Transverse colon (tissue), 4 donors: Measurements from ENCODE around the gene UBL4A. TPM values are rescaled to one million over a fixed set of nuclear protein-coding genes. Genes with fewer than 3 reads are reported as not detected.
A peak's percentile ranks its signal among the peaks of the same experiment; 100 is the strongest.

Source experiments
- DNase-seq: peaks from one replicate; pipeline ENCODE4 v3.0.0-alpha.2; 2019
- H3K27ac ChIP-seq, 4 donors: fragments of 200-600 bp; sonication (generic); 2 replicates each; pipeline ENCODE4 v1.5.1; 2016 to 2018; ENCODE audit warnings: inconsistent platforms in 4 of 4
- H3K27me3 ChIP-seq: fragments of 200-600 bp; sonication (generic); 2 replicates; pipeline ENCODE4 v1.5.1; 2017; ENCODE audit warnings: inconsistent platforms
- H3K36me3 ChIP-seq, 4 donors: fragments of 200-600 bp; sonication (generic); 2 replicates each; pipeline ENCODE4 v1.5.1; 2017 to 2019; ENCODE audit warnings: inconsistent platforms in 4 of 4
- H3K4me1 ChIP-seq, 4 donors: fragments of 200-600 bp; sonication (generic); 2 replicates each; pipeline ENCODE4 v1.5.1; 2017 to 2020; ENCODE audit warnings: inconsistent platforms in 4 of 4
- H3K4me3 ChIP-seq, 4 donors: fragments of 200-600 bp; sonication (generic); 1 replicate in 1 of 4; 2 replicates in 3 of 4; pipeline versions ENCODE4 v1.5.1 to v1.6.1; 2017 to 2019; ENCODE audit warnings: inconsistent platforms in 4 of 4
- H3K9me3 ChIP-seq, 2 donors: fragments of 200-600 bp; sonication (generic); 2 replicates each; pipeline ENCODE4 v1.5.1; 2017 to 2019; ENCODE audit warnings: inconsistent platforms in 2 of 2
- CTCF ChIP-seq, 5 experiments: fragments of 200-600 bp in 3 of 5; fragments of 450-650 bp in 2 of 5; sonication (generic) in 3 of 5; IDR thresholded peaks; 1 replicate in 2 of 5; 2 replicates in 3 of 5; pipeline ENCODE4 v1.5.1; 2016 to 2017; ENCODE audit warnings: antibody characterized with exemption in 5 of 5, inconsistent platforms in 3 of 5, mild to moderate bottlenecking in 2 of 5, moderate library complexity in 1 of 5
- EP300 ChIP-seq: sonication (generic); formaldehyde crosslinking; IDR thresholded peaks from one replicate; pipeline ENCODE4 v1.6.1; 2017; ENCODE audit warnings: antibody characterized with exemption, low read depth
- POLR2A ChIP-seq: fragments of 450-650 bp; IDR thresholded peaks from one replicate; pipeline ENCODE4 v1.6.1; 2016; ENCODE audit warnings: antibody characterized with exemption, mild to moderate bottlenecking, moderate library complexity
- POLR2AphosphoS5 ChIP-seq, 3 donors: sonication (generic); formaldehyde crosslinking; IDR thresholded peaks; one replicate each; pipeline ENCODE4 v1.6.1; 2016; ENCODE audit warnings: antibody characterized with exemption in 3 of 3
- WGBS, 2 donors: methylation state at CpG; one replicate each; pipeline ENCODE4 v1.1.5; 2018; ENCODE audit warnings: low coverage in 1 of 2; 5-methylcytosine and 5-hydroxymethylcytosine counted together
- in situ Hi-C, 4 donors: fragments of 200-750 bp; cut with MboI; loops; one replicate each; pipeline versions ENCODE4 v1.15.0 to v1.15.1; 2017; ENCODE audit warnings: low sequenced_read_pairs in 3 of 4, low pct_ligation_motif_present in 1 of 4, low pct_unique_long_range_greater_than_20kb in 1 of 4
- intact Hi-C: fragments of 100-400 bp; cut with DNase I; formaldehyde crosslinking; loops from one replicate; pipeline ENCODE4 v1.15.1; 2023; ENCODE audit warnings: low total_unique reads
- total RNA-seq, 4 donors: library from RNA; depleted of rRNA; stranded (reverse); fragments of >200 nt; gene quantifications; one replicate each; pipeline ENCODE4 v1.1.0, GENCODE V29; 2016

Gene UBL4A
- total RNA-seq, 4 donors from 2014 or later = 19.9 to 50.7 (median 42.7) TPM

- Histone ChIP-seq H3K4me1 (no peaks in the 10 kb centered on the region), H3K4me3 (no peak overlapping the region), H3K9me3 (no peaks in the 10 kb centered on the region), H3K36me3 (no peaks in the 10 kb centered on the region), H3K27ac (no peak overlapping the region), H3K27me3 (no peaks in the 10 kb centered on the region)
- in situ Hi-C loops (no loop called here), intact Hi-C loops (no loop called here)
- DNase-seq = no peak
- TF ChIP-seq EP300 (no peak), POLR2A (no peak), POLR2AphosphoS5 (IDR thresholded peaks at IDR 0.05) (no peak), CTCF (IDR thresholded peaks at IDR 0.05) (no peak)
- WGBS, 2 donors = 69 to 86% methylated on average over 3 to 6 of the region's 6 CpGs
These were observed 9.1 kb upstream of the UBL4A start for GRCh38 chrX:154495472-154495922.

GRCh38 chrX:154494715-154495114 is 8.3 kb upstream of the UBL4A start:
- Histone ChIP-seq H3K4me1 (peaks cover 0 to under 1% (median under 1%) of the 10 kb centered on the region in 4 donors), H3K36me3 (no peaks in the 10 kb centered on the region), H3K4me3 (no peak overlapping the region), H3K27me3 (no peaks in the 10 kb centered on the region), H3K9me3 (no peaks in the 10 kb centered on the region), H3K27ac (no peak overlapping the region)
- 69% methylated on average over 3 of the region's 3 CpGs; no CpG with 5 or more reads in 1 of the 2 donors for WGBS, 2 donors
- no peak for DNase-seq
- in situ Hi-C loops = no loop called here
- TF ChIP-seq EP300 = no peak
- TF ChIP-seq POLR2AphosphoS5 (IDR thresholded peaks at IDR 0.05) = no peak
- no peak for TF ChIP-seq POLR2A
- TF ChIP-seq CTCF (IDR thresholded peaks at IDR 0.05) = no peak
- intact Hi-C loops = no loop called here

- DNase-seq = peak; percentile 94
- Histone ChIP-seq H3K36me3 (no peaks in the 10 kb centered on the region), H3K27ac (peak within 1 kb of the TSS; percentile 93 to 99 (median 96)), H3K27me3 (no peaks in the 10 kb centered on the region), H3K4me1 (peaks cover 0 to 16% (median 10%) of the 10 kb centered on the region in 4 donors), H3K4me3 (peak within 1 kb of the TSS; percentile 50 to 79 (median 61)), H3K9me3 (no peaks in the 10 kb centered on the region)
- in situ Hi-C loops = no loop called here
- no peak for TF ChIP-seq EP300
- peak; percentile 88 to 93 (median 91) for TF ChIP-seq POLR2AphosphoS5 (IDR thresholded peaks at IDR 0.05)
- TF ChIP-seq CTCF (IDR thresholded peaks at IDR 0.05) = no peak
- peak; percentile 90 for TF ChIP-seq POLR2A
- intact Hi-C loops = no loop called here
- WGBS, 2 donors = 0 to 33% methylated on average over 1 to 49 of the region's 71 CpGs
These were observed 4.1 kb upstream of the UBL4A start, which contains the start of gene SLC10A3 for GRCh38 chrX:154490414-154491083. Gene SLC10A3 (minus strand): TSS chrX:154490629. CDS start chrX:154488940, 1,689 bp downstream.

GRCh38 chrX:154490021-154490413 is 3.6 kb upstream of the UBL4A start:
- H3K27me3 ChIP-seq = no peaks in the 10 kb centered on the region
- no peaks in the 10 kb centered on the region for H3K9me3 ChIP-seq
- peak overlapping the region; percentile 50 to 79 (median 61) for H3K4me3 ChIP-seq
- WGBS, 2 donors = 34% methylated on average over 13 of the region's 19 CpGs; no CpG with 5 or more reads in 1 of the 2 donors
- H3K4me1 ChIP-seq = peaks cover 4 to 22% (median 13%) of the 10 kb centered on the region in 4 donors
- H3K36me3 ChIP-seq = no peaks in the 10 kb centered on the region
- intact Hi-C loops = no loop called here
- peak overlapping the region; percentile 93 to 99 (median 96) for H3K27ac ChIP-seq
- in situ Hi-C loops = no loop called here
- peak; percentile 30 for DNase-seq
- TF ChIP-seq EP300 (no peak), CTCF (IDR thresholded peaks at IDR 0.05) (no peak), POLR2A (no peak), POLR2AphosphoS5 (IDR thresholded peaks at IDR 0.05) (no peak)
